Measurements from ENCODE around the gene PDZD2. TPM values are rescaled to one million over a fixed set of nuclear protein-coding genes. Genes with fewer than 3 reads are reported as not detected.

The PDZD2 gene
- polyA plus RNA-seq, 3 donors: 0.10 TPM; not detected in 2

DNA sequence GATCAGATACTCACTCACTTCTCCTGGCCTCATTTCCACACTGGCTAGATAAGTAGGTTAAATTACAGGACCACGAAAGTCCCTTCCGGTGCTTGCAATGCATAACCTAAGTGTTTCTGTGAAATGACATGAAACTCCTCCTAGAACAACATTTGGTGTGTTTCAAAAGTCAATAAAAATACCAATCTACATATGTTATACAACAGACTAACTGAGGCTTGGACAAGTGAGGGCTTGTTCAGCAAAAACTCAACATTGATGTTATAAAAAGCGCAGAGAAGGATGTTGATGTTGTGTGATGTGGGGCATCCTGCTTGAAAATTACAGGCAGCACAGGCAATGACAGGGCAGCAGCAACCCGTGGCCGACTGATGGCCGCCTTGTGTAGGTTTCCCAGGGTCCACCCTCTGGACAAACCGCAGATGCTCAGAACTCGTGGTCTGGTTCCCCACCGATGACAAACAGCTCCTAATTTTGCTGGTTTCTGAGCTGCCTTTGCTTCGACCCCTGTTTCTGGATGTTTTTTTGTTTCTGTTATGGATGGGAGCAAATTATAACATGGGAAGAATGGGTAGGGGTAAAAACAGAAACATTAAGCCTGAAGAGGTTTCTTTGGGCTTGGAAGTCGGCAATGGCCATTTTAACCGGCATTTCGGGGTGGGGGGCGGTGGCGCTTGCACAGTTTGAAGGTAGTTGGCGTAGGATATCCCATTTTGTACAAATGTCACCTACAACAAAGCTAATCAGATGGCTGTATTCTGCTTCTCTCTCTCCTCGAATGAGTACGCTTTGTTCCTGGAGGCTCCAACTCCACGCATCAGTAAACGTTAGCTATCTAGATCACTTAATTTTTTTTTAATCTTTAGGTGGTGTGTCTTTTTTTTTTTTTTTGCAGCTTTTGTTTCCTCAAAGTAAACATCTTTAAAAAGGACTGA, 116.1 kb downstream of the PDZD2 start:
- no peaks in the 10 kb centered on the region for H4K20me1 ChIP-seq (ENCODE audit: insufficient read depth, low read length)
- Mint-ChIP-seq H3K27ac (peak overlapping the region in 1 of 7 donors; percentile 14), H3K4me3 (no peak overlapping the region), H3K4me1 (no peaks in the 10 kb centered on the region), H3K36me3 (no peaks in the 10 kb centered on the region), H3K27me3 (ENCODE audit: low read depth in 3 of 3) (peaks cover 0 to 2% (median 0%) of the 10 kb centered on the region in 3 donors), H3K9me3 (peaks cover 0 to 2% (median 0%) of the 10 kb centered on the region in 7 donors)
- DNase-seq: no peak
- no peak overlapping the region for H3K9ac ChIP-seq (ENCODE audit: insufficient read depth, low read length, poor library complexity, severe bottlenecking)
- no peaks in the 10 kb centered on the region for H3K79me2 ChIP-seq (ENCODE audit: insufficient read depth, low read length)
- no peaks in the 10 kb centered on the region for H3K27me3 ChIP-seq (ENCODE audit: control insufficient read depth in 2 of 2, insufficient read depth in 2 of 2, low read length in 2 of 2)
- intact Hi-C loops (cut with micrococcal nuclease): no loop called here
- H3K4me3 ChIP-seq (replicated peaks in 1 of 3; ENCODE audit: low read depth in 2 of 3, low read length in 3 of 3): no peak overlapping the region
- no peak overlapping the region for H3K27ac ChIP-seq (ENCODE audit: low read depth in 1 of 2, low read length in 2 of 2)
- 97% methylated on average over 13 of the region's 20 CpGs for WGBS (ENCODE audit: insufficient coverage)
- H3K4me1 ChIP-seq (ENCODE audit: control insufficient read depth in 1 of 2, insufficient read depth in 2 of 2, low read length in 2 of 2): no peaks in the 10 kb centered on the region
- no peak overlapping the region for H2AFZ ChIP-seq (ENCODE audit: insufficient read depth, low read depth, low read length, poor library complexity, severe bottlenecking)
- no peak for TF ChIP-seq CTCF (IDR thresholded peaks at IDR 0.05)
- no peaks in the 10 kb centered on the region for H3K36me3 ChIP-seq (replicated peaks in 1 of 2; ENCODE audit: control insufficient read depth in 1 of 2, insufficient read depth in 2 of 2, low read length in 2 of 2)
- H3K4me2 ChIP-seq (replicated peaks; ENCODE audit: extremely low read depth, low read length, poor library complexity, severe bottlenecking): no peak overlapping the region
- no peaks in the 10 kb centered on the region for H3K9me3 ChIP-seq (replicated peaks in 1 of 2; ENCODE audit: control insufficient read depth in 1 of 2, insufficient read depth in 1 of 2, low read length in 2 of 2)

DNA sequence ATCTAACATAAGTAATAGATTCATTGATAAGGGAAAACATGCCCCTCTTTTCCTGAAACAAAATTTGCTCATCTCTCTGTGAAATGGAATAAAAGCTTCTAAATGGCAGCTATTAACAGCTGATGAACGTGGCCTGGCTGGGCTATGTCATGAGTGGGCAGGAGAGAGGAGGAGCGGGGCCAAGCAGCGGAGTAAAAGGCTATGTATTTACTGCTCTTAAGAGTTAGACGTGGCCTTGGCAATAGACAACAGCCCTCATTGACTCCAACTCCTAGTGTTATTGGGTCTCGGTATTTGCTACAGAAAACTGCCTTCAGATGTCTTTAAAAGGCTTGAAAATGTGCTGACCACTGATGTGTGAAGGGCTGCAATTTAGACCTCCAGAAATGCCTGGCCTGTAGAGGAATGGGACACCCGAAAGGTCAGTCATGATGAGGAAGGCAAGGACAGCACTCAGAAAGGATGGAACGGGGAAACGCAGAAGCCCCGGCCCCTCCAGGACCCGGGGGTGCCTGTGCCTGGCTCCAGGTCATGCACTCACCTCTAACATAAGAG, 116.8 kb downstream of the PDZD2 start:
- H3K4me1 Mint-ChIP-seq: no peaks in the 10 kb centered on the region
- no peak overlapping the region for H3K4me3 ChIP-seq (replicated peaks in 1 of 3; ENCODE audit: low read depth in 2 of 3, low read length in 3 of 3)
- no peak overlapping the region for H3K27ac Mint-ChIP-seq
- no peak for TF ChIP-seq CTCF (IDR thresholded peaks at IDR 0.05)
- no peak overlapping the region for H3K4me2 ChIP-seq (replicated peaks; ENCODE audit: extremely low read depth, low read length, poor library complexity, severe bottlenecking)
- DNase-seq: no peak
- no peak overlapping the region for H3K4me3 Mint-ChIP-seq
- no peak overlapping the region for H2AFZ ChIP-seq (ENCODE audit: insufficient read depth, low read depth, low read length, poor library complexity, severe bottlenecking)
- H3K9ac ChIP-seq (ENCODE audit: insufficient read depth, low read length, poor library complexity, severe bottlenecking): no peak overlapping the region
- no peak overlapping the region for H3K27ac ChIP-seq (ENCODE audit: low read depth in 1 of 2, low read length in 2 of 2)
- no peaks in the 10 kb centered on the region for H3K36me3 Mint-ChIP-seq
- intact Hi-C loops (cut with micrococcal nuclease): no loop called here
- H3K9me3 ChIP-seq (replicated peaks in 1 of 2; ENCODE audit: control insufficient read depth in 1 of 2, insufficient read depth in 1 of 2, low read length in 2 of 2): no peaks in the 10 kb centered on the region
- H3K4me1 ChIP-seq (ENCODE audit: control insufficient read depth in 1 of 2, insufficient read depth in 2 of 2, low read length in 2 of 2): no peaks in the 10 kb centered on the region
- H4K20me1 ChIP-seq (ENCODE audit: insufficient read depth, low read length): no peaks in the 10 kb centered on the region
- 86% methylated on average over 6 of the region's 10 CpGs for WGBS (ENCODE audit: insufficient coverage)
- no peaks in the 10 kb centered on the region for H3K36me3 ChIP-seq (replicated peaks in 1 of 2; ENCODE audit: control insufficient read depth in 1 of 2, insufficient read depth in 2 of 2, low read length in 2 of 2)
- H3K27me3 Mint-ChIP-seq (ENCODE audit: low read depth in 3 of 3): peaks cover 0 to 2% (median 0%) of the 10 kb centered on the region in 3 donors
- H3K9me3 Mint-ChIP-seq: peaks cover 0 to 2% (median 0%) of the 10 kb centered on the region in 7 donors
- H3K79me2 ChIP-seq (ENCODE audit: insufficient read depth, low read length): no peaks in the 10 kb centered on the region
- H3K27me3 ChIP-seq (ENCODE audit: control insufficient read depth in 2 of 2, insufficient read depth in 2 of 2, low read length in 2 of 2): no peaks in the 10 kb centered on the region

Measured in CD14-positive monocyte (primary cell).